Measurements from ENCODE around the gene PALB2.

The PALB2 gene

GRCh38 chr16:23581764-23582163, 59.3 kb downstream of the PALB2 start:
- no peak for DNase-seq (ENCODE audit: low read depth in 2 of 2)

- no peak for DNase-seq (ENCODE audit: low read depth in 2 of 2)
These were observed 60.7 kb downstream of the PALB2 start for GRCh38 chr16:23580391-23580790.

DNA sequence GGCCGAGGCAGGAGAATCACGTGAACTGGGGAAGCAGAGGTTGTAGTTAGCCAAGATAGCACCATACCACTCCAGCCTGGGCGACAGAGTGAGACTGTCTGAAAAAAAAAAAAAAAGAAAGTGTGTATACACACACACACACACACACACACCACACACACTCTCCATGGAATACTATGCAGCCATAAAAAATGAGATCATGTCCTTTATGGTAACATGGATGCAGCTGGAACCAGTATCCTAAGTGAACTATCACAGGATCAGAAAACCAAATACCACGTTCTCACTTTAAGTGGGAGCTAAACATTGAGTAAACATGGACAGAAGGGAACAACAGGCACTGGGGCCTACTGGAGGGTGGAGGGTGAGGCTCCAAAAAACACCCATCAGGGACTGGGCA, 61.7 kb downstream of the PALB2 start:
- no peak for DNase-seq (ENCODE audit: low read depth in 2 of 2)

DNA sequence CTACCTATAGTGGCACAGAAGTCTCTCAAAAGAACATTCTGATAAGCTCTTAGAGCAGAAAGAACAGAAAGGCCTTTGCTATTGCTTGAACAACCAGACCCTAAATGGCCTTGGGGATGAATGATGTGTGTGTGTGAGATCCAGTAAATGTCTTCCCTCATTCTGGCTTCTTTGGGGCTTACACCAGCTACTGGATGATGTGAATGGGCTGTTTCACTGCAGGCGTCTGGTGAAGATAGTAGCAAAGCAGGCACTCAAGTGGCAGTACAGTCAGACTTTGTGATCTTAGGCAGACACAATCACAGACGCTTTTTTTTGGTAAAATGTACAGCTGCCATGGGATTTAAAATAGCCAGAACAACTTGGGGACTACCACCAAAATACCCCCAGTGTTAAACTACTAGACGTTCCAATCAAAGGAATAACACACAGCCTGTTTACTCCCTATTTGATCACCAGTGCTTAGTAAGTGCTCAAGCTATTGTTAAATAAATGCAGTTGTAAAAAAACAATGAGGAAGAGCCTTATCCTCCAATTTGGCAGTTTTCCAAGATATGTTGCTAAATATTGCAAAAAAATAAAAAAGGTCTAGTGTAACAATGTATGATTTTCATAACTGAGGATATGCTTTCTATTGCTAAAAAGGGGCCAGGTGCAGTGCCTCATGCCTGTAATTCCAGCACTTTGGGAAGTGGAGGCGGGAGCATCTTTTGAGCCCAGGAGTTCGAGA, 62.8 kb downstream of the PALB2 start:
- no peak for DNase-seq (ENCODE audit: low read depth in 2 of 2)

GRCh38 chr16:23577493-23577892, 63.6 kb downstream of the PALB2 start:
- no peak for DNase-seq (ENCODE audit: low read depth in 2 of 2)

DNA sequence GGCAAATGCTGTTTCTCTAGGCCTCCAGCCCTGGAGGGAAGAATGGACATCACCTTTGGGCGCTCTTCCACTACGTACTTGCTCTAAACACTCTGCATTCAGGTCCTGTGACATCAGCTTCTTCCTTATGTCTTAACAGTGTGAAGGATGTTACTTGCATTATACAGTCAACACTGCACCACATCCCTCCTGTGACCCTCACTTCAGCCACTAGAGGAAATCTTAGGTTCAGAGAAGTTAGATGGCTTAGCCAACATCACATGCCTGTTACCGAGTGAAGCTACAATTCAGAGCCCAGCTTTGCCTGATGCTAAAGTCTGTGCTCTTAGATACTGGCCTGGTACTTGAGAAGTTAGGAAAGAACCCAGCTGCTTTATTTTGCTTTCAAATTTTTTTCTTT, 65.3 kb downstream of the PALB2 start:
- DNase-seq (ENCODE audit: low read depth in 2 of 2) = no peak

GRCh38 chr16:23573817-23574216, 67.3 kb downstream of the PALB2 start:
- no peak for DNase-seq (ENCODE audit: low read depth in 2 of 2)

DNA sequence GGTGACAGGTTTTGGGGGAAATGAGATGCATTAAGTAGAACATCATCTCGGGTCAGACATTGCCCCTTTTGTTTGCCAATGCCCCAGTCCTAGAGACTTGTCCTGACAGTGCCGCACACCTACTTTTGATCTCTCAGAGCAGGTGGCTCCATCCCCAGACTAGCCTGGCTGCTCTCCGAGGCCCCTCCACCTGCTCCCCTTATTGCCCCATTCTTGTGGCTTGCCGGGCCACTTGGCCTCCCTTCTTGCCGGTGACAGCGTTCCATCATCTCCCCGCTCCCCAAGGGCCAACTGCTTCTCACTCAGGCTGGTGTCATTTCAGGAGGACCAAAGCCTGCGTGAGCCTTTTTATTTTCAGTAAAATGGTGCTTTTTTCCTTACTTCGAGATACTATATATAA, 68.7 kb downstream of the PALB2 start:
- no peak for DNase-seq (ENCODE audit: low read depth in 2 of 2)

- DNase-seq (ENCODE audit: low read depth in 2 of 2) = no peak
These were observed 69.2 kb downstream of the PALB2 start for GRCh38 chr16:23571895-23572294.

DNA sequence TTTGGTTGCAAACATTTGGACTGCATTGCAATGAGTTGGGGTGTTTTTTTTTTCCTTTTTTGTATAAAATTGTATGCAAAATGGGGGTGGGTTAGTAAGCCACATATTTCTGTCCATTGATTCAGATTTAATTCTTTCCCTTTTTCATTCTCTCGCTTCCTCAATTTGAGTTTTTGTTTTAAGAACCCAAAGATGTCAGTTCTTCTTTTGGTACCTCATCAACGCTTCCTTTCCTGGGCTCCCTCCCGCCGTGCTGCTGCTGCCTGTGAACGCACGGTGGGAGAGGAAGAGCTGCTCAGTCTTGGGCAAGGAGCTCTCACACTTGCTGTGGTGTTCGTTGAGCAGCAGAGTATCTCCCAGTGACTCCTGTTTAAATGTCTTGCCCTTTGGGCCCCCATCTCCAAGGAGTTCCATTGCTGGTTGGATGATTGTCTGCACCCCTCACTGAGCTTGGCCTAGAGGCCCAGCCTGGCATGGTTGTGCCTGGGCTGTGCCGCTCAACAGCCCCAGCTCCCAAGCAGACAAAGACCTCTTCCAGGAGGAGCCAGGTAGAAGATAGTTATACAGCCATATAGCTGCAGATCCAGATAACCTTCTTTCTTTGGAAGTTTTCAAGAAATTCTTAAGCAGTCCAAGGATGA, 70.0 kb downstream of the PALB2 start:
- no peak for DNase-seq (ENCODE audit: low read depth in 2 of 2)

DNA sequence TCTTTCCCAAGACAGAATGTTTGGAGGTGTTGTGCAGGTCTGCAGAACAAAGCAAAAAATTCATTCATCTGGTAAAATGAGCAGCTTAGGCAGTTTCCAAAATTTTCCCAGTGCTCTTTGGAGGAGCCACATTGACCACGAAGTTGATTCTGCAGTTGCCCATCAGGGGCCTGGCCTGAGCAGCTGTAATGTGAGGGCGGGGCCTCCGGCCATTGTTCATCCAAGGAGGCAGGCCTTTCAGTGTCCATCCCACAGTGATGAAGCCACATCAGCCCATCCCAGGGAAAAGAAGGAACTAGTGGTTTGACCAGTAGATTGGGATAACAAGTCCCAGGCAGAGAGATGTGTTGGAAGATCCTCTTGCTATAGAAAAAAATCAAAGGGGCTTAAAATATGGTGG, 73.5 kb downstream of the PALB2 start:
- no peak for DNase-seq (ENCODE audit: low read depth in 2 of 2)

DNA sequence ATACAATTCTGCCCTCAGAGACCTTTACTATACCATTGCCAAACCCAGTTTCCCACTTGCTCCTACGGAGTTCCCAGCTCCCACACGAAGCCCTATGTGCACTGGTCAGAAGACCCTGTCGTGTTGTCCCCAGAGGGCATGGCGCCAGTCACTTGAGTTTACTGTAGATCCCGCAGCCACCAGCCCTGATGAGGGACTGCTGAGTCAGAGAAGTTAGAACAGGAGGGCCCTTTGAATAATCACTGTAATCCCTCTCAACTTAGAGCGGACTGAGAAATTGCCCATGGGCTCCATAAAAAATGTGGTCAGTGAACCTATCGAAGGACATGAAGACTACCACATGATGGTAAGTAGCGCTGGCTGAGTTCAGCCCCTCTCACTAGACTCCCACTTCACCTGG, 74.4 kb downstream of the PALB2 start:
- DNase-seq (ENCODE audit: low read depth in 2 of 2) = no peak

DNA sequence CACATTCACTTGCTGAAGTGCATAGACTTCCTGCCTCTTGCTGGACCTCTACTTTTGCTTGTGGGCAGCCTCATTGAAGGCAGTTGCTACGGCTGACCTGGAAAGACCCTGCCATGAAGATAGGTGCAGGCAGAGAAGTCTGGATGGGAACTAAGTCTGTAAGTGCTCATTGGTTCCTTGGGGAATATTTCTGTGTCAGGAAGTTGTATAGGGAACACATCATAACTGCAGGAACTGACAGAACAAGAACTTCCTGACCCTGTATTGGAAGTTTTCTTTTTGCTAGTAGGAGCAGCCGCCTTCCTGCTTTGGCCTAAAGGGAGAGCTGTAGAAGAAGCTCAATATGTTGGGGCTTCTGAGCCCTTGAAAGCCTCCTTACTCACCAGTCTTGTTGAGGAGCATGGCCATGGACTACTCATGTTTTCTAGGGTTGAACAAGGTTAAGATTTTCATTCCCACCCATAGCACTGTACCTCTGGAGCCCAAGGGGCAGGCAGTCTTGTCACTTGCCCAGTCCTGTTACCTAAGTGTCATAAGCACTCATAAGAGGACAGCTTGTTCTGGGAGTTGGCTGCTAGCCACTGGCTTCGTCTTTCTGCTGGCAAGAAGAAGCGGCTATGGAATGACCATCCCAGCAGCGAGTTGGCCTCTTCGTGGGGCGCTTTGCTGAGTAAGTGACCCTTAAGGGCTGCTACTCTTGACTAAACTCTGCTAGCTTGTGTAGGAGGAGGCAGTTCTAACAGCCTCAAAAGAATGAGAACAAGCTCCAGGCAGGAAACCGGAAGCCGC, 76.3 kb downstream of the PALB2 start:
- no peak for DNase-seq (ENCODE audit: low read depth in 2 of 2)

GRCh38 chr16:23563186-23563585, 77.9 kb downstream of the PALB2 start:
- DNase-seq (ENCODE audit: low read depth in 2 of 2) = no peak

- DNase-seq (ENCODE audit: low read depth in 2 of 2) = no peak
These were observed 78.6 kb downstream of the PALB2 start for GRCh38 chr16:23562505-23562904.

- no peak for DNase-seq (ENCODE audit: low read depth in 2 of 2)
These were observed 79.5 kb downstream of the PALB2 start for GRCh38 chr16:23561586-23561985.

DNA sequence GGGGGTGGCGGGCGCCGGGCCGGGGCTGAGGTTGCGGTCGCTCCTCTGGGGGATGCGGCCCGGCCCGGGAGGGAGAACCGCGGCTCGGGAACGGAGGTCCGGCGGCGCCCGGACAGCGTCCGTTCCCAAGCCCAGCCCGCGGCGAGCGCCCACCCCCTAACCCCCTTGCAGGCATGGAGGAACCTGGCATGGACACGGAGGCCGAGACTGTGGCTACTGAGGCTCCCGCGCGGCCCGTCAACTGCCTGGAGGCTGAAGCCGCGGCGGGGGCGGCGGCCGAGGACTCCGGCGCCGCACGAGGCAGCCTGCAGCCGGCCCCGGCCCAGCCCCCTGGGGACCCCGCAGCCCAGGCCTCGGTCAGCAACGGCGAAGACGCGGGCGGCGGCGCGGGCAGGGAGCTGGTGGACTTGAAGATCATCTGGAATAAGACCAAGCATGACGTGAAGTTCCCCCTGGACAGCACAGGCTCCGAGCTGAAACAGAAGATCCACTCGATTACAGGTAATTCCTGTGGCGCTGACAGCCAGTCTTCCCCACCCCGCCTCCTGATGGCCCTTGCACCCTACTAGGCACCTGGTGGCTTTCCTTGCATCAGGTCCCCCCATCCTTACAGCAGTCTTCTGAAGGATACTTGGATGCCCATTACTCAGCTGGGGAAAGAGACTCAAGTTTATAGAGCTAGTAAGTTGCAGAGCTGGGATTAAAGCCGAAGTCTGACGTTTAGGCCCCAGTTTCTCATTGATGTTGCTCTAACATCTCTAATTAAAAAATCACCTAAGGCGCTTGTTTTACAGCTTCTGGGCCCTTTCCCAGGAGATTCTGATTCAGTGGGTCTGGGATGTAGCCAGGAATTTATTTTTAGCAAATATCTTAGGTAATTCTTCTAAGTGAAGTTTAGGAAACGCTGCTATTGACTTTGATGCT, 83.1 kb downstream of the PALB2 start:
- no peak for DNase-seq (ENCODE audit: low read depth in 2 of 2)

- peak; percentile 98 to 99 for DNase-seq (ENCODE audit: low read depth in 2 of 2)
These were observed 84.0 kb downstream of the PALB2 start, which contains the start of the genes EARS2 and UBFD1 for GRCh38 chr16:23556881-23557778. Gene EARS2 (minus strand): TSS chr16:23557350. CDS start chr16:23557343, 7 bp downstream. Gene UBFD1 (plus strand): TSS chr16:23557727. CDS start chr16:23557743, 16 bp downstream.

- DNase-seq (ENCODE audit: low read depth in 2 of 2) = no peak
These were observed 86.6 kb downstream of the PALB2 start for GRCh38 chr16:23554536-23554935.

Data from stimulated activated CD8-positive, alpha-beta memory T cell treated with anti-CD3 and anti-CD28 coated beads, Interleukin-15, amount 100 ng/mL, for 48 hours (primary cell).